GM18502 (cell line): ENCODE data around the gene PCBP3.

Experiments used
- ATAC-seq: cut with Tn5 transposase; IDR thresholded peaks from one replicate; pipeline ENCODE4 v1.9.1; 2021; ENCODE audit warnings: mild to moderate bottlenecking; ENCODE audit not compliant: unreplicated experiment, poor library complexity

Gene PCBP3

GRCh38 chr21:45834026-45834715 is 190.6 kb downstream of the PCBP3 start:
- no peak for ATAC-seq

DNA sequence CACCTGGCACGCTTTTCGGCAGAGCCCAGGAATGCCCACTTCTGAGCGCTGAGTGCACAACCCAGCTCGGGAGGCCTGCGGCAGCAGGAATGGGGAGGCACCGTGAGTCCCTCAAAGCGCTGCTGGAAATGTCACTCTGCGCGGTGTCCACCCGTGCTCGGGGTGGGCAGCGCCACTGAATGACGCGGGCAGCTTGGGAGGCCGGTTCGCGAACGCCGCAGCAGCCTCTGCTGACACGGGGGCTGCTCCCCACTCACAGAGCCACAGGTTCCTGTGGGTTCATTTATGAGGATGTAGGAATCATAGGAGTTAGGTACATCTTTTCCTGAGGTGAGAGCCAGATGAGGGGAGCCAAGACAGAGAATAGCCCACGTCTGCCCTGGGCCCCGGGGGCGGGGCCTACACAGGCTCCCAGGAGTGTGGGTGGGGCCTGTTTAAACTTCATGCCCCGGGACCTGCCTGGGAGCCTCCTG is 191.3 kb downstream of the PCBP3 start:
- no peak for ATAC-seq

GRCh38 chr21:45835301-45836267 is 192.1 kb downstream of the PCBP3 start:
- no peak for ATAC-seq

- ATAC-seq, result no peak
Observed at GRCh38 chr21:45836268-45836655, 192.7 kb downstream of the PCBP3 start.

- no peak for ATAC-seq
Observed at GRCh38 chr21:45836694-45837670, 193.5 kb downstream of the PCBP3 start.

- no peak for ATAC-seq
Observed at GRCh38 chr21:45837936-45838335, 194.4 kb downstream of the PCBP3 start.

- ATAC-seq, result no peak
Observed at GRCh38 chr21:45838634-45839033, 195.1 kb downstream of the PCBP3 start.

DNA sequence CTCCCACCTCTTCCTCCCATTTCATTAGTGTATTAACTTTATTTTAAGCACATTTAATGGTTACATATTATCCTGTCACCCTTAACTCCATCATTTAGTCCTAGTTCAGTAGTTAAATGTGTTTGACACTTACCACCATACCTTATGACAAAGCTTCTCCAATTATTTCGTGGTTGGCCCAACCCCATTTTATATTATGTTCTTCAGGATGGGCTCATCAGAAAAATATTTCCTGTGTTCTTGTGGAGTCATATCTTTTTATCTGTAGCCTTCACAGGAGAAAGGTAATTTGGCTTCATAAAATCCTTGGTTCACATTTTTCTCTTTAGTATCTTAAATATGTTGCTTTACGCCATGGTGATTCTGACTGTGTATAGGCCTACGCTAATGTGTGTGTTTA is 195.7 kb downstream of the PCBP3 start:
- no peak for ATAC-seq

DNA sequence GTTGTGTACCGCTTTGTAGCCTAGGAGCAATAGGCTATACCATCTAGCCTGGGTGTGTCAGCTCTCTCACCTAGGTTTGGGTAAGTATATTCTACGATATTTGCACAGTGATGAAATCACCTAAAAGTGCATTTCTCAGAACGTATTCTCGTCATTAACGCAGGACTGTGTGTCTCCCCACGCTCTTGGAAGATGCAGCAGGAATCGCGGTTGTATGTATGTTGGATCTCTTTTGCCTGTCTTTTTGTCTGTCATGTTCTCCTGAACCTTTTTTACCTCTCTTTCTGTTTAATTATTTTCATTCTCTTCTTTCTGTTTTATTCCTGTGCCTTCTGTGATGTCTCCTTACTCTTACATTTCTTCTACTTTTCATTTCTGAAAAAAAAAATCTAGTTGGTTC is 197.5 kb downstream of the PCBP3 start:
- ATAC-seq, result no peak

DNA sequence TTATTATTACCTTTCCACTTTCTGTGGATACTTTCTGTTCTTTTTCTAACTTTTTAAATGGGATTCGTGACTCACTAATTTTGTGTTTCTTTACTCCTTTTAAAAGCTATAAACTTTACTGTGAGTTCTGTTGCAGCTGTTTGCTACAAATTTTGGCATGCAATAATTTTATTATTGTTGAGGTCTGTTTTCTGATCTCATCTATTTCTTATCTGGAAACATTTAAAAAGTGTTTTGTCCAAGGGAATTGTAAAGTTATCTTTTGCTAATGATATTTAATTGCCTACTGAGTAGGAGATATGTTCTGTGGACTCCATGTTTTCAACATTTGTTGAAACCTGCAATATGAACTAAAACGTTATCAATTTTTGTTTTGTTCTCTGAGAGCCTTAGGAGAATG is 199.9 kb downstream of the PCBP3 start:
- ATAC-seq, result no peak

DNA sequence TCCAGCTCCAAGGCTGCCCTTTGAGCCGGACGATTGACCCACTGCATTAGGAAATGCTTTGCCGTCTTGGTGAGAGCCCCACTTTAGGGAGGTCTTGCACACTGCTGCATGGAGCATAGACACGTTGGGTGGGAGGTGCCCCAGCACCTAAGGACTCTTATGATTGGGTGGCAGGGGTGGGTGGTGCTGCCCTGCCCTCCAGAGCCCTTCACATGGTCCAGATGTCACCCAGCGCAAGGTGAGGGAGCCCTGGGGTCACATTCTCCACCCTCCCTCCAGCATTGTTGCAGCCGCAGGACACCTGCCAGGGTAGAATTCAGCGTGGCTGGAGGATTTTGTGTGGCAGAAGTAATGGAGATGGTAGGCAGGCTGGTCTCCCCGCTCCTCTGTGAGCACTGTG is 200.7 kb downstream of the PCBP3 start:
- ATAC-seq, result no peak

- no peak for ATAC-seq
Observed at GRCh38 chr21:45845063-45845769, 201.7 kb downstream of the PCBP3 start.

GRCh38 chr21:45845770-45846090 is 202.2 kb downstream of the PCBP3 start:
- ATAC-seq, result no peak

DNA sequence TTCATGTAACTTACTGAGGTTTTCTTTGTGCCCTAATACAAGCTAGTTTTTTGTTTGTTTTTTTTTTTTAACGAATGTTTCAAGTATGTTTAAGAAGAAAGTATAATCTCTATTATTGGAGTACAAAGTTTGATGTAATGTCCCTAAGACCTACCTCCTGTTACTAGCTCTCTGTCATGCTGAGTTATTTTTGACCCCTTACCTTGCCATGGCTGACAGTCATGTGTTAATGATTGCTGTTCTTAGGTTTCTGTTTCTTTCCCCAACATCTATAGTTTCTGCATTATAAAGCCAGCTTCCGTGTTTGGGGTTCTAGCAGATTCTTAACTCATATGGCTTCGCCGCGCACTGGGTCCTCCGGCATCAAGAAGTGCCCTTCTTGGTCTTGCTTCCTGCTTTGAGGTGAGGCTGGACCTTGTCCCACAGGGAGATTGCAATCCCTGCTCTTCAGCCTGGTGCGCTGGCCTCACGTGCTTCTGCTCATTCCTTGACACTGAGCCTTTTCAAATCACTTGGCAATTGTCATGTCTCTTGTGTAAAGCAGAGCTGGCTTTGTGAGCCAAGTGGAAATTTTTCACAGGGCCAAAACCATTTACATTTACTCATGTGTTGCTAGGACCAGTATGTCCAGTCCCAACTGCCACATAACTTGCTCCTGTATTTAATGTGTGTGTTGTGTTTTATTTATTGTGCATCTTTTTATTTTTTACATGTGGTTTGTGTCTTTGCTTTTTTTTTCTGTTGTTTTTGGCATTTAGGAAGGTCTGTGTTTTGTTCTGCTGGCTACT is 203.0 kb downstream of the PCBP3 start:
- ATAC-seq, result no peak

DNA sequence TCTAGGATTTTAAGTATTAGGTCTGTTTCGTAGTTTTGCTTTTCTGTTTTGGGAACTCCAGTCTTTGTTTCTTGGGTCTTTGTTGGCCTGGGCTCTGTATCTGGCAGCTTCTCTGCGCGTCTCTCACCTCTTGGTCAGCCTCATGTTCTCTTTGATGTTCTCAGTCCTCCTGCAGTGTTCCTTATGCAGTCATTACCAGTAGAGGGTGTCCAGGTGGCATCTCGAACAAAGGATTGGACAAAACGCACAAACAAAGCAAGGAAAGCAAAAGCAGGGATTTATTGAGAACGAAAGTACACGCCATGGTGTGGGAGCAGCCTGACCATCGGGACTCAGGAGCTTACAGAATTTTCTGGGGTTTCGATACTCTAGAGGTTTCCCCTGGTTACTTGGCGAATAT is 204.3 kb downstream of the PCBP3 start:
- ATAC-seq, result no peak

- ATAC-seq, result no peak
Observed at GRCh38 chr21:45848331-45848730, 204.8 kb downstream of the PCBP3 start.

- no peak for ATAC-seq
Observed at GRCh38 chr21:45848805-45849204, 205.3 kb downstream of the PCBP3 start.

DNA sequence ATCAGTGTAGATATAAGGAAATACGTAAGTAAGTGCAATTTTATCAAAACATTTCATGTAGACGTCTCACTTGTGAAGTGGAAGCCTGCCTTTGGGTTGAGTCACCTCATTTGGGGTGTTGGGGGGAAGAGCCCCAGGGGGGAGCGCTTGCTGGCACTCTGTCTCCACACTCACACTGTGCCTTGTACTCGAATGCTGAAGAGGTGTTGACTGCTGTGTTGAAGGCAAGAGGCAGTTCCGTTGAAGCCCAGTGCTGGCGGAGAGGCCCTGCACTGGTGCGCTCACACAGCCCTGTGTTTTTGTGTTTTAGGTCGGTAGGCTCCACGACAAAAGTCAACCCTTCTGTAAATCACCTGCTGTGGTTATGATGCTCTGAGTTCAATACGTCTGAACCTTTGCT is 206.1 kb downstream of the PCBP3 start:
- ATAC-seq, result no peak

DNA sequence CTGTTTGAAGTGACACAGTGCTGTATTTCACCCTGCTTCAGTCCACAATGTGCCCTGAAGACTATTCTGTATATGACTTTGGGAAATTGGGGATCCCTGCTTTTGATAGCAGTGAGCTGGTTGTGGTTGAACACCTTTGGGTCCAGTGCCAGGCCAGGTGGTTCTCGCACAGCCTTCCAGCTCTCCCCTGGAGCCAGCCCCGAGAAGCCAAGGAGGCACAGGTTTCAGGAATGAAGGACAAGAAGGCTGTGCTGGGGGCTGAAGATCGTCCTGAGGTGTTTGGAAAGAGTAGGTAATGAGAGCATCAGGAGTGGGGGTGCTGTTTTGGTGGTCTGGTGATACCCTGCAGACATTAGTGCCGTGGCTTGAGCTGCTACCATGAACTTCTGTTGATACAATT is 206.7 kb downstream of the PCBP3 start:
- ATAC-seq, result no peak
